PC-9 (cell line): Measurements from ENCODE around the gene UBE2E2. TPM values are rescaled to one million over a fixed set of nuclear protein-coding genes. Genes with fewer than 3 reads are reported as not detected.

Experiments used
- BruUV-seq: library from RNA; stranded (reverse); fragments of 400-500 nt; replicated peaks from 2 replicates; lab custom pipeline; 2021; lab: Mats Ljungman, UMichigan
- CTCF ChIA-PET: fragments of 300-600 bp; sonication (Branson Sonifier 250); formaldehyde crosslinking; loops from one replicate; lab custom pipeline; 2022; ENCODE audit warnings: antibody characterized with exemption; lab: Charles Lee
- POLR2A ChIA-PET: fragments of 300-600 bp; sonication (Branson Sonifier 250); formaldehyde crosslinking; loops from one replicate; lab custom pipeline; 2022; ENCODE audit warnings: antibody characterized with exemption; ENCODE audit not compliant: unreplicated experiment; lab: Charles Lee
- DNase-seq, 2 experiments: peaks; one replicate each; pipeline versions ENCODE4 v3.0.0 to v3.0.0-alpha.2; 2015 to 2022; ENCODE audit warnings: mixed read lengths in 1 of 2
- H2AFZ ChIP-seq: fragments of 200-600 bp; sonication (generic); 2 replicates; pipeline ENCODE4 v1.8.1; 2017; ENCODE audit warnings: antibody characterized with exemption
- H3F3A ChIP-seq: fragments of 200-600 bp; sonication (generic); 2 replicates; pipeline ENCODE4 v1.8.1; 2017; ENCODE audit warnings: antibody characterized with exemption, mild to moderate bottlenecking, low read depth; ENCODE audit not compliant: insufficient read depth
- H3K27ac ChIP-seq: fragments of 200-600 bp; sonication (generic); 2 replicates; pipeline ENCODE4 v1.6.1; 2016; ENCODE audit warnings: mixed run types
- H3K27me3 ChIP-seq: fragments of 200-600 bp; sonication (generic); 2 replicates; pipeline ENCODE4 v1.6.1; 2016; ENCODE audit warnings: low read depth, mixed run types; ENCODE audit not compliant: insufficient read depth
- H3K36me3 ChIP-seq: fragments of 200-600 bp; sonication (generic); 2 replicates; pipeline ENCODE4 v1.6.1; 2016; ENCODE audit warnings: low read depth, mixed run types
- H3K4me1 ChIP-seq: fragments of 200-600 bp; sonication (generic); replicated peaks from 2 replicates; pipeline ENCODE4 v1.6.1; 2016; ENCODE audit warnings: mixed run types; ENCODE audit not compliant: insufficient read depth
- H3K4me2 ChIP-seq: fragments of 200-600 bp; sonication (generic); 2 replicates; pipeline ENCODE4 v1.6.1; 2017; ENCODE audit warnings: mixed run types
- H3K4me3 ChIP-seq: fragments of 200-600 bp; sonication (generic); 2 replicates; pipeline ENCODE4 v1.6.1; 2016; ENCODE audit warnings: mixed run types
- H3K79me2 ChIP-seq: fragments of 200-600 bp; sonication (generic); 2 replicates; pipeline ENCODE4 v1.6.1; 2017; ENCODE audit warnings: low read depth, mixed run types
- H3K9me2 ChIP-seq: fragments of 200-600 bp; sonication (generic); 2 replicates; pipeline ENCODE4 v1.8.1; 2017; ENCODE audit warnings: mild to moderate bottlenecking; ENCODE audit not compliant: insufficient read depth
- H3K9me3 ChIP-seq: fragments of 200-600 bp; sonication (generic); 2 replicates; pipeline ENCODE4 v1.8.1; 2016; ENCODE audit warnings: low read depth; ENCODE audit not compliant: insufficient read depth
- H4K20me1 ChIP-seq: fragments of 200-600 bp; sonication (generic); 2 replicates; pipeline ENCODE4 v1.8.1; 2017; ENCODE audit not compliant: insufficient read depth
- EZH2 ChIP-seq: fragments of 200-600 bp; sonication (generic); IDR thresholded peaks from 2 replicates; pipeline ENCODE4 v1.8.0; 2017; ENCODE audit warnings: antibody characterized with exemption, low read depth
- intact Hi-C: fragments of 100-400 bp; cut with micrococcal nuclease; formaldehyde crosslinking; loops from one replicate; pipeline ENCODE4 v1.10.0; 2022; ENCODE audit not compliant: unreplicated experiment
- total RNA-seq: library from RNA; stranded (reverse); gene quantifications from 2 replicates; pipeline ENCODE4 v1.2.3, GENCODE V29; 2021
- TF ChIP-seq, protein P1 (sequence below): fragments of 200-600 bp; sonication (generic); conservative IDR thresholded peaks from 2 replicates; pipeline ENCODE4 v1.6.1; 2017; ENCODE audit warnings: mixed run types, antibody characterized with exemption, mild to moderate bottlenecking, moderate library complexity

The UBE2E2 gene
- total RNA-seq, 1 experiment from 2014 or later: 48.7 TPM

DNA sequence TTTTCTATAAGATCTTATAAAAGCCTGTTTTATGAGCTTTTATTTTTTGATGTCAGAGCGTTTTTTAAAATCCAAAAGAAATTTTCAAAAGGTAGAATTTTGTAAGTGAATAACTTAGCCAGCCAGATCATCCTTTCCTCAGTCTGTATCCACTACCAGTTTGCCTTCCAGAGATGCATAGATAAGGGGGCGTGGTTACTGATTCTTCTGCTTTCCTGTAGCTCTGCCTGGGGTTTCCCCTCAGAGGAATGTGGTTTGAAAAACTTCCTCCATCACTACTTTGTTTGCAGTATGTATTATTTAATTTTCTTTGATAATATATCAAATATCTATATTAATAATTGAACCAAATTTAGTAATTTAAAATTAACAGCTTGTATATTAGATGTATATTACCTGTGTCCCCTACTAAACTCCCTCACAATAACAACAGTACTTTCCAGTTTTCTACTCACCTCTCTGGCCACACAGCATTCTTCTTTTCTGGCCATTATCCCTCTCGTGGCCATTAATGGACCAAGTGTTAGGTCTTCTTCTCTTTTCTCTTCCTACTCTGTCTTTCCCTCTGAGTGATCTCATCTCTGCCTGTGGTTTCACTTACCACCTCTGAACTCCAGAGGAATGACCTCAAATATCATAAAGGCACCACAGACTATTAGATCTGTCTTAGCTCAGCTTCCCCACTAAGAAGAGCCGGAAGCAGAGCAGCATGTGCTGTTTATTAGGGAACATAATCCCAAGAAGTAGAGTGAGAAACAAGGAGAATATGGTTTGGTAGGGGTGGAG is 239.7 kb downstream of the UBE2E2 start:
- intact Hi-C loops: no loop called here
- Histone ChIP-seq H3K9me2 (no peaks in the 10 kb centered on the region), H3K27ac (no peak overlapping the region), H3K27me3 (no peaks in the 10 kb centered on the region), H3K4me2 (no peak overlapping the region), H4K20me1 (0 out of 2 replicates have a peak, but pooled peaks cover 4% of the 10 kb centered on the region), H3F3A (0 out of 2 replicates have a peak, but pooled peaks cover 3% of the 10 kb centered on the region), H2AFZ (no peak overlapping the region), H3K79me2 (no peaks in the 10 kb centered on the region), H3K36me3 (no peaks in the 10 kb centered on the region), H3K4me3 (no peak overlapping the region), H3K9me3 (no peaks in the 10 kb centered on the region), H3K4me1 (no peaks in the 10 kb centered on the region)
- ChIA-PET CTCF (no interaction called here), POLR2A (no interaction called here)
- no TSS peak for BruUV-seq
- DNase-seq: no peak
- TF ChIP-seq, protein P1, sequence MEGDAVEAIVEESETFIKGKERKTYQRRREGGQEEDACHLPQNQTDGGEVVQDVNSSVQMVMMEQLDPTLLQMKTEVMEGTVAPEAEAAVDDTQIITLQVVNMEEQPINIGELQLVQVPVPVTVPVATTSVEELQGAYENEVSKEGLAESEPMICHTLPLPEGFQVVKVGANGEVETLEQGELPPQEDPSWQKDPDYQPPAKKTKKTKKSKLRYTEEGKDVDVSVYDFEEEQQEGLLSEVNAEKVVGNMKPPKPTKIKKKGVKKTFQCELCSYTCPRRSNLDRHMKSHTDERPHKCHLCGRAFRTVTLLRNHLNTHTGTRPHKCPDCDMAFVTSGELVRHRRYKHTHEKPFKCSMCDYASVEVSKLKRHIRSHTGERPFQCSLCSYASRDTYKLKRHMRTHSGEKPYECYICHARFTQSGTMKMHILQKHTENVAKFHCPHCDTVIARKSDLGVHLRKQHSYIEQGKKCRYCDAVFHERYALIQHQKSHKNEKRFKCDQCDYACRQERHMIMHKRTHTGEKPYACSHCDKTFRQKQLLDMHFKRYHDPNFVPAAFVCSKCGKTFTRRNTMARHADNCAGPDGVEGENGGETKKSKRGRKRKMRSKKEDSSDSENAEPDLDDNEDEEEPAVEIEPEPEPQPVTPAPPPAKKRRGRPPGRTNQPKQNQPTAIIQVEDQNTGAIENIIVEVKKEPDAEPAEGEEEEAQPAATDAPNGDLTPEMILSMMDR: no peak
- no peak for TF ChIP-seq EZH2

DNA sequence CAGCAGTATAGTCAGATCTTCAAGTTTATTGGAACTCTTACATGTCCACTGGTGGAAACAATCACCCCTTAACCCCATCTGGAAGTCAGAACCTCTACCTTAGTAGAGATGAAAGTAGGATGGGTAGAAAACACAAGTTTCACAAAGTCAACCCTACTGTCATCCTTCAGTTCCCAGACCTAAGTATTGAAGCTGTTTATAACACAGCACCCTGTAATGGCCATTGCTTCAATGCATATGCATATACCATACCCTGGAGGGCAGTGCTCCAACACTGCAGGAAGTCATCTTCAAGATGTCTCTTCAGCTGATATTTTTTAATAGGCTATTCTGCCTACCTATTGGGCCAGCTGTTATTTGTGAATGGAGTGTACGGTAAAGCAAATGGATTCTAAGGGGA is 241.3 kb downstream of the UBE2E2 start:
- Histone ChIP-seq H3K27ac (no peak overlapping the region), H3K79me2 (no peaks in the 10 kb centered on the region), H3K9me2 (no peaks in the 10 kb centered on the region), H3K27me3 (no peaks in the 10 kb centered on the region), H3K4me2 (no peak overlapping the region), H3K36me3 (no peaks in the 10 kb centered on the region), H3K4me1 (no peaks in the 10 kb centered on the region), H3K9me3 (no peaks in the 10 kb centered on the region), H4K20me1 (0 out of 2 replicates have a peak, but pooled peaks cover 4% of the 10 kb centered on the region), H3F3A (no peaks in the 10 kb centered on the region), H3K4me3 (no peak overlapping the region), H2AFZ (no peak overlapping the region)
- no peak for DNase-seq
- TF ChIP-seq, protein P1: no peak
- no peak for TF ChIP-seq EZH2
- no TSS peak for BruUV-seq
- intact Hi-C loops: no loop called here
- ChIA-PET CTCF (no interaction called here), POLR2A (no interaction called here)

DNA sequence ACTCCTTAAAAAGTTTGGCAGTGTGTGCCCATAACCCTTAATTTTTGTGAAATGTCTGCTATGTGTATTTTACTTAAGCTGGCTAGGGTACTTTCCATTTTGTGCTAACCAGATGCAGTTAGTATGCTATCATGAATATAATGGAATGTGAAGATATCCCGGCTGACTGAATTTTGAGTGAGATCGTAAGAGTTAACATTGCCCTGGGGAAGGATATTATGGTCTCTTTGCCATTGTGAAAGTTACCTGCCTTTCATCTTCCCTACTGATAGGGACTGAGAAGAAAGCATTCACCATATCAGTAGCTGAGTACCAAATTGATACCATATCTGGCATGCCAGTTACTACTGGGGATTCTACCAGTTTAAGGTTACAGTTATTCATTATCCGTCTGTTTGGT is 243.2 kb downstream of the UBE2E2 start:
- intact Hi-C loops: no loop called here
- no peaks in the 10 kb centered on the region for H3K79me2 ChIP-seq
- no peaks in the 10 kb centered on the region for H3F3A ChIP-seq
- no peaks in the 10 kb centered on the region for H3K9me3 ChIP-seq
- H4K20me1 ChIP-seq: 0 out of 2 replicates have a peak, but pooled peaks cover 4% of the 10 kb centered on the region
- H3K36me3 ChIP-seq: no peaks in the 10 kb centered on the region
- no peaks in the 10 kb centered on the region for H3K4me1 ChIP-seq
- POLR2A ChIA-PET: no interaction called here
- no peaks in the 10 kb centered on the region for H3K9me2 ChIP-seq
- no peak overlapping the region for H3K4me3 ChIP-seq
- CTCF ChIA-PET: no interaction called here
- no peak overlapping the region for H3K4me2 ChIP-seq
- DNase-seq: no peak
- TF ChIP-seq, protein P1: no peak
- no peak for TF ChIP-seq EZH2
- H3K27ac ChIP-seq: no peak overlapping the region
- no TSS peak for BruUV-seq
- no peaks in the 10 kb centered on the region for H3K27me3 ChIP-seq
- no peak overlapping the region for H2AFZ ChIP-seq
